HEK293 (cell line): ENCODE measurements around the gene FRAS1.

Experiments
- CTCF ChIA-PET: fragments of 350-600 bp; formaldehyde crosslinking; extraction: SDS; loops from one replicate; lab custom pipeline; 2021; ENCODE audit warnings: antibody characterized with exemption; lab: Yijun Ruan, JAX
- POLR2A ChIA-PET: fragments of 300-600 bp; formaldehyde crosslinking; extraction: SDS; loops from one replicate; lab custom pipeline; 2020; ENCODE audit warnings: antibody characterized with exemption, inconsistent platforms; lab: Yijun Ruan, JAX
- H3K27ac ChIP-seq: fragments of 200-500 bp; sonication (Bioruptor generic); 2 replicates; pipeline ENCODE4 v1.5.1; 2014; ENCODE audit warnings: low read depth, low read length, control low read depth, inconsistent platforms; ENCODE audit errors: extremely low read depth
- H3K36me3 ChIP-seq, 2 experiments: fragments of 200-500 bp in 1 of 2; sonication (Bioruptor generic) in 1 of 2; 1 replicate in 1 of 2; 2 replicates in 1 of 2; pipeline ENCODE4 v1.5.1; 2014 to 2017; ENCODE audit warnings: inconsistent platforms in 2 of 2, low read length in 2 of 2; ENCODE audit not compliant: control insufficient read depth in 2 of 2, insufficient read depth in 1 of 2
- H3K4me1 ChIP-seq: fragments of 200-500 bp; sonication (Bioruptor generic); 2 replicates; pipeline ENCODE4 v1.5.1; 2014; ENCODE audit warnings: mild to moderate bottlenecking, low read length, inconsistent platforms; ENCODE audit not compliant: control insufficient read depth, insufficient read depth
- H3K4me3 ChIP-seq: 2 replicates; pipeline ENCODE4 v1.5.1; 2011; ENCODE audit warnings: low read depth, mild to moderate bottlenecking, control low read depth, low read length, moderate library complexity
- H3K9me3 ChIP-seq: fragments of 200-500 bp; sonication (Bioruptor generic); 2 replicates; pipeline ENCODE4 v1.5.1; 2014; ENCODE audit warnings: low read depth, low read length, inconsistent platforms; ENCODE audit not compliant: control insufficient read depth, insufficient read depth
- GFI1B ChIP-seq: fragments of 450-650 bp; formaldehyde crosslinking; IDR thresholded peaks from 2 replicates; pipeline ENCODE4 v1.5.1; 2016; ENCODE audit warnings: missing biosample characterization, missing genetic modification characterization
- KLF17 ChIP-seq: fragments of 450-650 bp; formaldehyde crosslinking; IDR thresholded peaks from 2 replicates; pipeline ENCODE4 v1.5.1; 2016; ENCODE audit warnings: missing biosample characterization, missing genetic modification characterization
- TSHZ1 ChIP-seq: fragments of 450-650 bp; formaldehyde crosslinking; IDR thresholded peaks from 2 replicates; pipeline ENCODE4 v1.5.1; 2016; ENCODE audit warnings: missing biosample characterization, missing genetic modification characterization, borderline replicate concordance
- ZBTB11 ChIP-seq: fragments of 450-650 bp; formaldehyde crosslinking; conservative IDR thresholded peaks from 2 replicates; pipeline ENCODE4 v1.5.1; 2016; ENCODE audit warnings: low read depth, missing biosample characterization, missing genetic modification characterization
- ZNF148 ChIP-seq: fragments of 450-650 bp; formaldehyde crosslinking; IDR thresholded peaks from 2 replicates; pipeline ENCODE4 v1.5.0; 2017; ENCODE audit warnings: missing biosample characterization, missing genetic modification characterization, borderline replicate concordance
- ZNF184 ChIP-seq: fragments of 450-650 bp; IDR thresholded peaks from 2 replicates; pipeline ENCODE4 v1.5.1; 2018; ENCODE audit warnings: missing biosample characterization, mild to moderate bottlenecking, missing genetic modification characterization
- ZNF48 ChIP-seq: fragments of 450-650 bp; formaldehyde crosslinking; IDR thresholded peaks from 2 replicates; pipeline ENCODE4 v1.5.1; 2016; ENCODE audit warnings: missing biosample characterization, missing genetic modification characterization
- ZNF623 ChIP-seq: fragments of 450-650 bp; formaldehyde crosslinking; IDR thresholded peaks from 2 replicates; pipeline ENCODE4 v1.5.1; 2016; ENCODE audit warnings: missing biosample characterization, missing genetic modification characterization
- ZNF692 ChIP-seq: fragments of 450-650 bp; formaldehyde crosslinking; IDR thresholded peaks from 2 replicates; pipeline ENCODE4 v1.5.1; 2016; ENCODE audit warnings: missing biosample characterization, missing genetic modification characterization
- ZNF791 ChIP-seq: fragments of 450-650 bp; formaldehyde crosslinking; IDR thresholded peaks from 2 replicates; pipeline ENCODE4 v1.5.1; 2016; ENCODE audit warnings: missing biosample characterization, missing genetic modification characterization

The FRAS1 gene

GRCh38 chr4:78119698-78120097 is 62.6 kb downstream of the FRAS1 start (continued):
- no peak for TF ChIP-seq TSHZ1 (tag by site-specific recombination)
- TF ChIP-seq KLF17 (tag by site-specific recombination): no peak

GRCh38 chr4:78120144-78120880 is 63.2 kb downstream of the FRAS1 start:
- TF ChIP-seq ZNF48 (no peak), ZNF623 (tag by site-specific recombination) (no peak), ZNF148 (tag by site-specific recombination) (no peak), TSHZ1 (tag by site-specific recombination) (no peak), ZNF692 (tag by site-specific recombination) (no peak), ZNF791 (no peak), ZBTB11 (tag by site-specific recombination) (no peak), ZNF184 (tag by site-specific recombination) (no peak), GFI1B (tag by site-specific recombination) (no peak)
- Histone ChIP-seq H3K36me3 (no peaks in the 10 kb centered on the region), H3K4me3 (no peak overlapping the region), H3K9me3 (no peaks in the 10 kb centered on the region), H3K27ac (no peak overlapping the region), H3K4me1 (no peaks in the 10 kb centered on the region)
- ChIA-PET CTCF (no interaction called here), POLR2A (no interaction called here)
